ENCODE results near the gene KRTAP29-1.

DNA sequence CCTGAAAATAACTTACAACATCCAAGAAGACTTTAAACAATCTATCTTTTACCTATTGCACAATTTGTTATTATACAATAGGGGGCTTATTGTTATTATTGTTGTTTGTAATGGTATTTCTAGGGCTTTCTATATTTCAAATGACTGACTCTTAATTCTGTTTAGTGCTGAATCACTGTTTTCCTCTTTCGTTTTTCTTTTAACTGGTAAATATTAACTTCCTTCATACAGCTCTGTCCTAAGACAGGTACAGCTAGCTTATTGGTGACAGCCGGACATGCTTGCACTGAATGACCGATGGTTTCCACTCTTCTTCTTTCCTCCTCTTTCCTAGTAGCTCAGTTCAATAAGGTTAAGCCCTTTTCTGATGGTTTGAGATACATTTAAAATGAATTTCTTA lies 15.6 kb downstream of the KRTAP29-1 start:
- TF ChIP-seq CTCF (conservative IDR thresholded peaks at IDR 0.05; ENCODE audit: low read length) (no peak), EZH2phosphoT487 (IDR thresholded peaks at IDR 0.05; ENCODE audit: borderline replicate concordance, low read depth, low read length) (no peak)

All from OCI-LY7 (cell line).